Neutrophil (primary cell): ENCODE measurements around the gene PALLD.

Source experiments
- H3K27ac ChIP-seq: fragments of 200-600 bp; sonication (generic); 2 replicates; pipeline ENCODE4 v1.5.1; 2016; ENCODE audit warnings: mild to moderate bottlenecking, moderate library complexity
- H3K27me3 ChIP-seq: fragments of 200-600 bp; sonication (generic); 2 replicates; pipeline ENCODE4 v1.6.0; 2016; ENCODE audit warnings: mild to moderate bottlenecking
- H3K36me3 ChIP-seq: fragments of 200-600 bp; sonication (generic); 2 replicates; pipeline ENCODE4 v1.5.1; 2017
- H3K4me1 ChIP-seq, 2 experiments: fragments of 200-600 bp in 1 of 2; sonication (generic) in 1 of 2; 1 replicate in 1 of 2; 2 replicates in 1 of 2; pipeline versions ENCODE4 v1.5.1 to v1.6.1; 2013 to 2016; ENCODE audit warnings: low read depth in 1 of 2, low read length in 1 of 2, mild to moderate bottlenecking in 1 of 2, moderate library complexity in 1 of 2; ENCODE audit not compliant: control insufficient read depth in 1 of 2, insufficient read depth in 1 of 2
- H3K4me3 ChIP-seq, 2 experiments: fragments of 200-600 bp in 1 of 2; sonication (generic) in 1 of 2; 1 replicate in 1 of 2; 2 replicates in 1 of 2; pipeline ENCODE4 v1.5.1; 2013 to 2016; ENCODE audit warnings: low read depth in 1 of 2, low read length in 1 of 2, mild to moderate bottlenecking in 1 of 2, moderate library complexity in 1 of 2
- H3K9me3 ChIP-seq: fragments of 200-600 bp; sonication (generic); 2 replicates; pipeline ENCODE4 v1.5.1; 2016
- TF ChIP-seq, protein P1 (sequence below): fragments of 200-600 bp; sonication (generic); IDR thresholded peaks from 2 replicates; pipeline ENCODE4 v1.5.1; 2016; ENCODE audit warnings: antibody characterized with exemption

The PALLD gene

DNA sequence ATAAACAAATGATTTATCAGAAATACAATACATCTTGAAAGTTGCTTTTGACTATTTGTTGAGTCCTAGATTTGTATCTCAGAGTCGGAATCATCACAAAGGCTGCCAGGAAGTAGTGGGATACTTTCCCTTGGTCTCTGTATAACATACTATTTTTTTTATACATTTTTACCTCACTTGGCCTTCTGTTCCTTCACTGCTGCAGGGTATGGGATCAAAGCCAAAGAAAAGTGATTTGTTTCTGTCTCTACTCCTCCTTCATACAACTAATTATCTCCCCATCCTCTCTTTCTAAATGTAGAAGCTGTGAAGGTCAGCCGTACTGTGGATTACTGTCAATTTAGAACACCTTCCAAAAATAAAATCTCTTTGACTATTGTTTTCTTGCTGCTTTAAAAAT, 24.9 kb downstream of the PALLD start:
- Histone ChIP-seq H3K4me3 (no peak overlapping the region), H3K36me3 (no peaks in the 10 kb centered on the region), H3K9me3 (no peaks in the 10 kb centered on the region), H3K27ac (no peak overlapping the region), H3K4me1 (no peaks in the 10 kb centered on the region), H3K27me3 (no peaks in the 10 kb centered on the region)
- TF ChIP-seq, protein P1, sequence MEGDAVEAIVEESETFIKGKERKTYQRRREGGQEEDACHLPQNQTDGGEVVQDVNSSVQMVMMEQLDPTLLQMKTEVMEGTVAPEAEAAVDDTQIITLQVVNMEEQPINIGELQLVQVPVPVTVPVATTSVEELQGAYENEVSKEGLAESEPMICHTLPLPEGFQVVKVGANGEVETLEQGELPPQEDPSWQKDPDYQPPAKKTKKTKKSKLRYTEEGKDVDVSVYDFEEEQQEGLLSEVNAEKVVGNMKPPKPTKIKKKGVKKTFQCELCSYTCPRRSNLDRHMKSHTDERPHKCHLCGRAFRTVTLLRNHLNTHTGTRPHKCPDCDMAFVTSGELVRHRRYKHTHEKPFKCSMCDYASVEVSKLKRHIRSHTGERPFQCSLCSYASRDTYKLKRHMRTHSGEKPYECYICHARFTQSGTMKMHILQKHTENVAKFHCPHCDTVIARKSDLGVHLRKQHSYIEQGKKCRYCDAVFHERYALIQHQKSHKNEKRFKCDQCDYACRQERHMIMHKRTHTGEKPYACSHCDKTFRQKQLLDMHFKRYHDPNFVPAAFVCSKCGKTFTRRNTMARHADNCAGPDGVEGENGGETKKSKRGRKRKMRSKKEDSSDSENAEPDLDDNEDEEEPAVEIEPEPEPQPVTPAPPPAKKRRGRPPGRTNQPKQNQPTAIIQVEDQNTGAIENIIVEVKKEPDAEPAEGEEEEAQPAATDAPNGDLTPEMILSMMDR, result no peak

DNA sequence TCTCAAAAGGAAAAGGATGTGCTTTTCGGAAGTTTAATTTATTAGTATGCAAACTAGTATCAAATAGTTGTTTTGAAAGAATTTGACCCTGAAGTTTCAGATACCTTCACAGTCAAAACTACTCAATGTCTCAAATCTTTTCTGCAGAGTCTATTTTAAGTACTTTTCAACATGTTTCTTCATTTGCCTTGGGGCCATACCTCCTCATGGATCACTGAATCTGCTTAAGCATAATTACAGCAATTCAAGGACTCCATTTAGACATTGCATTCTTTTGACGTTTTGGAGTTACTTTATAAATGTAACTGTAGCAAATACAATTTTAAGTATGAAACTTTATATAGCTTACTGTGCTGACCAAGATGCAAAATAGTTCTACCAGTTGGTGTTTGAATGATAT, 25.5 kb downstream of the PALLD start:
- H3K36me3 ChIP-seq, result no peaks in the 10 kb centered on the region
- H3K4me3 ChIP-seq, result no peak overlapping the region
- TF ChIP-seq, protein P1, result no peak
- no peaks in the 10 kb centered on the region for H3K4me1 ChIP-seq
- H3K27ac ChIP-seq, result no peak overlapping the region
- H3K9me3 ChIP-seq, result no peaks in the 10 kb centered on the region
- no peaks in the 10 kb centered on the region for H3K27me3 ChIP-seq

DNA sequence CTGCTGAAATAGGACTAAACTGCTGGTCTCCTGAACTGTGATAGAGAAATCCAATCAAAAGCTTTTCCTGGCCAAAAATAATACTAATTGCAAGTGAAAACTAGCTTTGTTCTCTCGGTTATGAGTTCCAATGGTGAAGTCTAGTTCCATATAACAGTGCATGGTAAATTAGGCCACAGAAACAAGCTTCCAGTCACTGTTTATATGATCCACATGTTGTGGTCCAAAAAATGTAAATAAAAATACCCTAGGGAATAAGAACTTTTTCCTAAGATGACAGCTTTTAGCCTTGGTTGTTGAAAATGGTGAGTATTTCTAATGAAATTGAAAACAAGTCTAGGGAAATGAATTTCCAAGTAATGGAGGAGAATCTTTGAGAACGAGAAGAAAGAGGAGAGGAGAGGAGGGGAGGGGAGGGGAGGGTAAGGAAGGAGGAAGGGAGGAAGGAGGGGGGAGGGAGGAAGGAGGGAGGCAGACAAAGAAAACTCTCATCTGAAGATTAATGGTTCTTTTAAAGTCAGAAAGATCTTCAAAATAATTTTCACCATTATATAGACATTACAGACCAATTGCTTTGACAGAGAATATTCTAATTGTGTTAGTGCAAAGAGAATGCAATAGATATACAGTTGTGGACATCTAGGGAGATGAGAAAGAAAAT, 26.1 kb downstream of the PALLD start:
- H3K4me3 ChIP-seq, result no peak overlapping the region
- H3K36me3 ChIP-seq, result no peaks in the 10 kb centered on the region
- H3K4me1 ChIP-seq, result no peaks in the 10 kb centered on the region
- H3K27me3 ChIP-seq, result no peaks in the 10 kb centered on the region
- H3K9me3 ChIP-seq, result no peaks in the 10 kb centered on the region
- TF ChIP-seq, protein P1, result no peak
- H3K27ac ChIP-seq, result no peak overlapping the region

DNA sequence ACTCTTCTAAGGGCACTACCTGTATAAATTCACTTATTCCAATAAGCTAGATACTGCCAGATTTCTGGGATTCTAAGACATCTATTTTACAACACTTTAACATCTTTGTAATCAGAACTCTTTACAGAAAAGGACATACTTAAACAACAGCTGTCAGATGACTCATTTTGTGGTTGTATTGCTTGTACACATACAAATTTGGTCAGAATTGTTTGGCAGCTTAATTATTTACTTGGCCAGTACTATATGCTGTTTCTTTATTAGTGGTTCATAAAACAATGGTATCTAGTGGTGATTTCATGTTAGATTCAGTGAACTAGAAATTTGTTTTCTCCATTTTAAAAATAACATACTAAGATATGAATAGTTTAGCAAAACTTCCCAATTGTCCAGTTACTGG, 27.2 kb downstream of the PALLD start:
- Histone ChIP-seq H3K27ac (no peak overlapping the region), H3K9me3 (no peaks in the 10 kb centered on the region), H3K36me3 (no peaks in the 10 kb centered on the region), H3K4me3 (no peak overlapping the region), H3K4me1 (no peaks in the 10 kb centered on the region), H3K27me3 (no peaks in the 10 kb centered on the region)
- TF ChIP-seq, protein P1, result no peak

DNA sequence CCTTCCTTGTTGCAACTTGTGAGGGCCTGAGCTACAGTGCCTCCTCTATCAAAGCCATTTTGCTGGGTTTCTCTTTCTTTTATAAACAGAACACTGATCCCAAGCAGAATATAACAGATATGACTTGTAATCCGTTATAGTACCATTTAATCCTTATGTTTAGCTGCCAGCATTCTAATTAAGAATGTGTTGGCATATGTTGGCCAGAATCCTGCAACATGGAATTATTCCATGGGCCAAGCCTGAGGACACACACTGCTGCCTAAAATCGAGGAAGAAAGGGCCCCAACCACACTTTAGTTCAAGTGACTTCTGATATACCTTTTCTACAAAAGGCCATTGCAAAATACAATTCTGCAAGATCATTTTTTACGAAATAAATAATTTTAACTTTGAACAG, 28.0 kb downstream of the PALLD start:
- no peaks in the 10 kb centered on the region for H3K27me3 ChIP-seq
- no peak overlapping the region for H3K27ac ChIP-seq
- TF ChIP-seq, protein P1, result no peak

More for the DNA sequence above, 28.0 kb downstream of the PALLD start:
- Histone ChIP-seq H3K9me3 (no peaks in the 10 kb centered on the region), H3K4me1 (no peaks in the 10 kb centered on the region), H3K4me3 (no peak overlapping the region), H3K36me3 (no peaks in the 10 kb centered on the region)
